ENCODE data around the gene PTH.

GRCh38 chr11:13494051-13494450, 1.7 kb downstream of the PTH start:
- TF ChIP-seq CTCF (IDR thresholded peaks at IDR 0.05), result no peak
- TF ChIP-seq ZFX (IDR thresholded peaks at IDR 0.05; ENCODE audit: borderline replicate concordance), result no peak

All from 22Rv1 (cell line).